Panc1 (cell line): ENCODE results near the gene TEX13B. TPM values are rescaled to one million over a fixed set of nuclear protein-coding genes. Genes with fewer than 3 reads are reported as not detected.

Experiments
- ATAC-seq: fragments of 200-7000 bp; cut with Tn5 transposase; 2 replicates; pipeline ENCODE4 v1.9.1; 2020; ENCODE audit warnings: mild to moderate bottlenecking, moderate library complexity
- Bru-seq: library from RNA; stranded (reverse); fragments of 400-500 nt; gene quantifications from one replicate; lab custom pipeline; 2021; lab: Mats Ljungman, UMichigan
- BruChase-seq, 2 experiments: library from RNA; stranded (reverse); fragments of 400-500 nt; gene quantifications; one replicate each; lab custom pipeline; 2021; lab: Mats Ljungman, UMichigan
- BruUV-seq: library from RNA; stranded (reverse); fragments of 400-500 nt; replicated peaks from 2 replicates; lab custom pipeline; 2021; lab: Mats Ljungman, UMichigan
- CTCF ChIA-PET: fragments of 300-600 bp; sonication (Branson Sonifier 250); formaldehyde crosslinking; loops from one replicate; lab custom pipeline; 2022; ENCODE audit warnings: antibody characterized with exemption; lab: Charles Lee
- POLR2A ChIA-PET: fragments of 300-600 bp; sonication (Branson Sonifier 250); formaldehyde crosslinking; loops from one replicate; lab custom pipeline; 2022; ENCODE audit warnings: antibody characterized with exemption; lab: Charles Lee
- DNase-seq: peaks from one replicate; pipeline ENCODE4 v3.0.0-alpha.2; 2010; ENCODE audit warnings: low read depth, low spot score
- H3K27ac ChIP-seq: 2 replicates; pipeline ENCODE4 v1.5.1; 2011; ENCODE audit warnings: mild to moderate bottlenecking, low read length, inconsistent platforms
- H3K27me3 ChIP-seq: fragments of 200-500 bp; sonication (Bioruptor generic); 2 replicates; pipeline ENCODE4 v1.6.0; 2014; ENCODE audit warnings: low read length, inconsistent platforms; ENCODE audit not compliant: control insufficient read depth, insufficient read depth
- H3K36me3 ChIP-seq: fragments of 200-500 bp; sonication (Bioruptor generic); 2 replicates; pipeline ENCODE4 v1.5.1; 2014; ENCODE audit warnings: inconsistent platforms, mild to moderate bottlenecking, low read length, moderate library complexity; ENCODE audit not compliant: control insufficient read depth, insufficient read depth
- H3K4me1 ChIP-seq: 2 replicates; pipeline ENCODE4 v1.5.1; 2011; ENCODE audit warnings: inconsistent platforms, mild to moderate bottlenecking, low read length, moderate library complexity; ENCODE audit not compliant: control insufficient read depth, insufficient read depth
- H3K4me3 ChIP-seq, 2 experiments: 2 replicates each; pipeline ENCODE4 v1.5.1; 2011 to 2012; ENCODE audit warnings: low read depth in 2 of 2, low read length in 2 of 2, mild to moderate bottlenecking in 2 of 2, inconsistent platforms in 1 of 2, moderate library complexity in 1 of 2
- H3K9me3 ChIP-seq: fragments of 200-500 bp; sonication (Bioruptor generic); 2 replicates; pipeline ENCODE4 v1.5.1; 2014; ENCODE audit warnings: low read depth, mild to moderate bottlenecking, inconsistent platforms, low read length, moderate library complexity; ENCODE audit not compliant: control insufficient read depth, insufficient read depth
- CTCF ChIP-seq: fragments of 450-650 bp; IDR thresholded peaks from 2 replicates; pipeline ENCODE4 v1.5.1; 2017; ENCODE audit warnings: mild to moderate bottlenecking
- POLR2AphosphoS5 ChIP-seq: IDR thresholded peaks from 2 replicates; pipeline ENCODE4 v1.6.1; 2012; ENCODE audit warnings: mild to moderate bottlenecking, low read depth, low read length, moderate library complexity
- SIN3A ChIP-seq: IDR thresholded peaks from 2 replicates; pipeline ENCODE4 v1.6.1; 2012; ENCODE audit warnings: low read depth, mild to moderate bottlenecking, low read length, moderate library complexity, borderline replicate concordance; ENCODE audit not compliant: insufficient read depth
- TCF7L2 ChIP-seq: IDR thresholded peaks from 2 replicates; pipeline ENCODE4 v1.6.1; 2011; ENCODE audit warnings: mild to moderate bottlenecking, low read depth, low read length, inconsistent platforms
- in situ Hi-C: cut with HindIII; loops from 2 replicates; pipeline ENCODE4 v1.10.0; 2016; ENCODE audit warnings: low sequenced_read_pairs, low pct_unique_long_range_greater_than_20kb
- intact Hi-C: fragments of 100-400 bp; cut with micrococcal nuclease; formaldehyde crosslinking; loops from one replicate; pipeline ENCODE4 v1.10.0; 2022; ENCODE audit not compliant: unreplicated experiment
- long read RNA-seq: library from polyadenylated mRNA; unstranded; transcript quantifications from one replicate; pipeline ENCODE4 v2.0.0, GENCODE V29; 2021; ENCODE audit not compliant: unreplicated experiment
- polyA plus RNA-seq: library from polyadenylated mRNA; unstranded; fragments of >200 nt; gene quantifications from one replicate; pipeline ENCODE4 v1.2.1, GENCODE V29; 2012; ENCODE audit warnings: missing spikeins; ENCODE audit not compliant: insufficient read length
- total RNA-seq: library from RNA; stranded (reverse); gene quantifications from one replicate; pipeline ENCODE4 v1.2.1, GENCODE V29; 2021; ENCODE audit not compliant: unreplicated experiment
- TF ChIP-seq, protein P1 (sequence below), 2 experiments: IDR thresholded peaks; 2 replicates each; pipeline ENCODE4 v1.6.1; 2011 to 2012; ENCODE audit warnings: low read depth in 2 of 2, control low read depth in 1 of 2, low read length in 1 of 2, mild to moderate bottlenecking in 1 of 2, moderate library complexity in 1 of 2; ENCODE audit not compliant: insufficient read depth in 1 of 2

The TEX13B gene
- total RNA-seq (not detected), Bru-seq, nascent RNA (not detected), BruChase-seq, experiment 1, labeled RNA remaining after a 2-hour chase (percentile 20 among the genes with signal in this experiment), BruChase-seq, experiment 2, labeled RNA remaining after a 6-hour chase (not detected)
- polyA plus RNA-seq, result not detected
- long read RNA-seq, result 0 reads

GRCh38 chrX:107982356-107982755, at the start of gene TEX13B:
TSS of gene TEX13B (minus strand) at chrX:107982370. CDS start at chrX:107982127, 243 bp downstream.
- BruUV-seq, result no TSS peak

GRCh38 chrX:108029928-108030711, 48.0 kb upstream of the TEX13B start:
- in situ Hi-C loops, result no loop called here
- Histone ChIP-seq H3K4me3 (no peak overlapping the region), H3K27ac (no peak overlapping the region), H3K27me3 (no peaks in the 10 kb centered on the region), H3K4me1 (peaks cover 15% of the 10 kb centered on the region), H3K9me3 (no peaks in the 10 kb centered on the region), H3K36me3 (no peaks in the 10 kb centered on the region)
- TF ChIP-seq, protein P1, sequence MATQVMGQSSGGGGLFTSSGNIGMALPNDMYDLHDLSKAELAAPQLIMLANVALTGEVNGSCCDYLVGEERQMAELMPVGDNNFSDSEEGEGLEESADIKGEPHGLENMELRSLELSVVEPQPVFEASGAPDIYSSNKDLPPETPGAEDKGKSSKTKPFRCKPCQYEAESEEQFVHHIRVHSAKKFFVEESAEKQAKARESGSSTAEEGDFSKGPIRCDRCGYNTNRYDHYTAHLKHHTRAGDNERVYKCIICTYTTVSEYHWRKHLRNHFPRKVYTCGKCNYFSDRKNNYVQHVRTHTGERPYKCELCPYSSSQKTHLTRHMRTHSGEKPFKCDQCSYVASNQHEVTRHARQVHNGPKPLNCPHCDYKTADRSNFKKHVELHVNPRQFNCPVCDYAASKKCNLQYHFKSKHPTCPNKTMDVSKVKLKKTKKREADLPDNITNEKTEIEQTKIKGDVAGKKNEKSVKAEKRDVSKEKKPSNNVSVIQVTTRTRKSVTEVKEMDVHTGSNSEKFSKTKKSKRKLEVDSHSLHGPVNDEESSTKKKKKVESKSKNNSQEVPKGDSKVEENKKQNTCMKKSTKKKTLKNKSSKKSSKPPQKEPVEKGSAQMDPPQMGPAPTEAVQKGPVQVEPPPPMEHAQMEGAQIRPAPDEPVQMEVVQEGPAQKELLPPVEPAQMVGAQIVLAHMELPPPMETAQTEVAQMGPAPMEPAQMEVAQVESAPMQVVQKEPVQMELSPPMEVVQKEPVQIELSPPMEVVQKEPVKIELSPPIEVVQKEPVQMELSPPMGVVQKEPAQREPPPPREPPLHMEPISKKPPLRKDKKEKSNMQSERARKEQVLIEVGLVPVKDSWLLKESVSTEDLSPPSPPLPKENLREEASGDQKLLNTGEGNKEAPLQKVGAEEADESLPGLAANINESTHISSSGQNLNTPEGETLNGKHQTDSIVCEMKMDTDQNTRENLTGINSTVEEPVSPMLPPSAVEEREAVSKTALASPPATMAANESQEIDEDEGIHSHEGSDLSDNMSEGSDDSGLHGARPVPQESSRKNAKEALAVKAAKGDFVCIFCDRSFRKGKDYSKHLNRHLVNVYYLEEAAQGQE (IDR thresholded peaks at IDR 0.05; ENCODE audit: insufficient read depth in 1 of 2, low read depth in 2 of 2, low read length in 1 of 2), result no peak
- TF ChIP-seq SIN3A, result no peak
- TF ChIP-seq CTCF, result no peak
- no peak for TF ChIP-seq TCF7L2
- TF ChIP-seq POLR2AphosphoS5, result no peak
- no peak for ATAC-seq
- intact Hi-C loops, result no loop called here
- CTCF ChIA-PET, result no interaction called here
- DNase-seq, result no peak
- POLR2A ChIA-PET, result no interaction called here
- no TSS peak for BruUV-seq

More at GRCh38 chrX:107982356-107982755, at the start of gene TEX13B:
- no peak for ATAC-seq
- TF ChIP-seq TCF7L2, result no peak
- no peak for TF ChIP-seq SIN3A
- no peaks in the 10 kb centered on the region for H3K27me3 ChIP-seq
- intact Hi-C loops (no loop called here), in situ Hi-C loops (no loop called here)
- no peaks in the 10 kb centered on the region for H3K36me3 ChIP-seq
- H3K9me3 ChIP-seq, result no peaks in the 10 kb centered on the region
- H3K27ac ChIP-seq, result no peak within 1 kb of the TSS
- ChIA-PET CTCF (no interaction called here), POLR2A (no interaction called here)
- no peak within 1 kb of the TSS for H3K4me3 ChIP-seq
- H3K4me1 ChIP-seq, result no peaks in the 10 kb centered on the region
- no peak for DNase-seq
